NB4 (cell line): ENCODE results near the gene SUPT20H.

ENCODE experiments used
- DNase-seq: peaks from one replicate; pipeline ENCODE4 v3.0.0; 2010; ENCODE audit warnings: low read depth
- H3K4me3 ChIP-seq: one replicate; pipeline ENCODE4 v1.5.1; 2011; ENCODE audit warnings: mild to moderate bottlenecking, low read depth, low read length, moderate library complexity
- CTCF ChIP-seq: IDR thresholded peaks from one replicate; pipeline ENCODE4 v1.5.1; 2012; ENCODE audit warnings: low read depth, low read length
- MAX ChIP-seq: IDR thresholded peaks from 2 replicates; pipeline ENCODE4 v1.6.1; 2011; ENCODE audit warnings: low read depth, low read length
- MYC ChIP-seq: IDR thresholded peaks from 2 replicates; pipeline ENCODE4 v1.6.1; 2011; ENCODE audit warnings: low read depth, low read length
- POLR2A ChIP-seq: IDR thresholded peaks from 2 replicates; pipeline ENCODE4 v1.6.1; 2011; ENCODE audit warnings: mild to moderate bottlenecking; ENCODE audit not compliant: insufficient read length; ENCODE audit errors: extremely low read depth

Gene SUPT20H

GRCh38 chr13:37105251-37105714 lies 45.8 kb upstream of the SUPT20H start, which contains the start of gene CSNK1A1L:
CSNK1A1L (minus strand) TSS chr13:37105664; CDS start chr13:37105256, 408 bp downstream.
- no peak for TF ChIP-seq POLR2A
- TF ChIP-seq MYC = no peak
- TF ChIP-seq CTCF = no peak
- no peak for TF ChIP-seq MAX
- no peak for DNase-seq
- no peak within 1 kb of the TSS for H3K4me3 ChIP-seq

- TF ChIP-seq MAX (no peak), POLR2A (no peak), MYC (no peak), CTCF (no peak)
- no peak for DNase-seq
- no peak overlapping the region for H3K4me3 ChIP-seq
These were observed 43.4 kb upstream of the SUPT20H start for GRCh38 chr13:37102896-37103295.

GRCh38 chr13:37101201-37101600 lies 41.7 kb upstream of the SUPT20H start:
- DNase-seq = no peak
- TF ChIP-seq POLR2A = no peak
- TF ChIP-seq MAX = no peak
- no peak for TF ChIP-seq CTCF
- H3K4me3 ChIP-seq = no peak overlapping the region

GRCh38 chr13:37100731-37101130 lies 41.2 kb upstream of the SUPT20H start:
- no peak overlapping the region for H3K4me3 ChIP-seq
- DNase-seq = no peak
- TF ChIP-seq MAX (no peak), POLR2A (no peak), CTCF (no peak), MYC (no peak)

GRCh38 chr13:37097076-37097475 lies 37.6 kb upstream of the SUPT20H start:
- no peak for DNase-seq
- TF ChIP-seq MAX (no peak), CTCF (no peak), POLR2A (no peak), MYC (no peak)

GRCh38 chr13:37094840-37095239 lies 35.4 kb upstream of the SUPT20H start:
- TF ChIP-seq POLR2A (no peak), MYC (no peak), CTCF (no peak), MAX (no peak)
- peak; percentile 27 for DNase-seq
- H3K4me3 ChIP-seq = no peak overlapping the region

More at GRCh38 chr13:37097076-37097475, 37.6 kb upstream of the SUPT20H start:
- no peak overlapping the region for H3K4me3 ChIP-seq
